Choroid plexus epithelial cell (primary cell): Measurements from ENCODE around the gene INHA.

ENCODE experiments used
- DNase-seq: peaks from one replicate; pipeline ENCODE4 v3.0.0-alpha.2; 2010; ENCODE audit warnings: low read depth
- H3K4me3 ChIP-seq: 2 replicates; pipeline ENCODE4 v1.5.1; 2011; ENCODE audit warnings: low read depth, mild to moderate bottlenecking, control low read depth, low read length, moderate library complexity
- TF ChIP-seq, protein P1 (sequence below): conservative IDR thresholded peaks from 2 replicates; pipeline ENCODE4 v1.5.1; 2011; ENCODE audit warnings: low read depth, mild to moderate bottlenecking, control low read depth, inconsistent platforms, low read length, moderate library complexity

Gene INHA

DNA sequence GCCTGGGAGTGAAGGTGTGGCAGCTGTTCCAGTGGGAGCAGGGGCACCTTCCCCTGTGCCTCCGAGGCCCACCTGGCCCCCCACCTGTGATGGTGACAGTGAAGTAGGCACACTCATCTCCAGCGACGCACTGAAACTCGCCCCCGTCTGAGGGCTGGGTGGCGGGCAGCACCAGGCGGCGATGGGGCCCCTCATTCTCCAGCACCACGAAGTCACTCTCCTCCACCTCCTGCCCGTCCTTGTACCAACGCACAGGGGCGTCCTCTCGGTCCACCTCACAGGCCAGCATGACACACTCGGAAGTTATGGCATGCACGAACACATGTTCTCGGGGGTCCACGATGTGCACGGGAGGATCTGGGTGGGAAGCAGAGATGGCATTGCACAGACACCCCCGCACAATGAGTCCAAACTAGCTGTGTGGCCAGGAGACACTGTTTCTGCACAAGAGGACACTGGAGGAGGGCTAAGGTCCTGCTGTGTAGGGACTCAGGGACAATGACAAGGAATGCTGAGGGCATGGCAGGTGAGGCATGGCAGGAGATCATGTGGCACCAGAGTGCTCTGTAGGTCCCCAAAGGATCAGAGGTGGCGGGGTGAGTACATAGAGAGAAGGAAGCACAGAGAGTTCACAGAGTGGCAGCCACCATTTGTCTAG lies 8.7 kb upstream of the INHA start:
- TF ChIP-seq, protein P1, sequence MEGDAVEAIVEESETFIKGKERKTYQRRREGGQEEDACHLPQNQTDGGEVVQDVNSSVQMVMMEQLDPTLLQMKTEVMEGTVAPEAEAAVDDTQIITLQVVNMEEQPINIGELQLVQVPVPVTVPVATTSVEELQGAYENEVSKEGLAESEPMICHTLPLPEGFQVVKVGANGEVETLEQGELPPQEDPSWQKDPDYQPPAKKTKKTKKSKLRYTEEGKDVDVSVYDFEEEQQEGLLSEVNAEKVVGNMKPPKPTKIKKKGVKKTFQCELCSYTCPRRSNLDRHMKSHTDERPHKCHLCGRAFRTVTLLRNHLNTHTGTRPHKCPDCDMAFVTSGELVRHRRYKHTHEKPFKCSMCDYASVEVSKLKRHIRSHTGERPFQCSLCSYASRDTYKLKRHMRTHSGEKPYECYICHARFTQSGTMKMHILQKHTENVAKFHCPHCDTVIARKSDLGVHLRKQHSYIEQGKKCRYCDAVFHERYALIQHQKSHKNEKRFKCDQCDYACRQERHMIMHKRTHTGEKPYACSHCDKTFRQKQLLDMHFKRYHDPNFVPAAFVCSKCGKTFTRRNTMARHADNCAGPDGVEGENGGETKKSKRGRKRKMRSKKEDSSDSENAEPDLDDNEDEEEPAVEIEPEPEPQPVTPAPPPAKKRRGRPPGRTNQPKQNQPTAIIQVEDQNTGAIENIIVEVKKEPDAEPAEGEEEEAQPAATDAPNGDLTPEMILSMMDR = no peak
- no peak for DNase-seq
- H3K4me3 ChIP-seq = no peak overlapping the region

DNA sequence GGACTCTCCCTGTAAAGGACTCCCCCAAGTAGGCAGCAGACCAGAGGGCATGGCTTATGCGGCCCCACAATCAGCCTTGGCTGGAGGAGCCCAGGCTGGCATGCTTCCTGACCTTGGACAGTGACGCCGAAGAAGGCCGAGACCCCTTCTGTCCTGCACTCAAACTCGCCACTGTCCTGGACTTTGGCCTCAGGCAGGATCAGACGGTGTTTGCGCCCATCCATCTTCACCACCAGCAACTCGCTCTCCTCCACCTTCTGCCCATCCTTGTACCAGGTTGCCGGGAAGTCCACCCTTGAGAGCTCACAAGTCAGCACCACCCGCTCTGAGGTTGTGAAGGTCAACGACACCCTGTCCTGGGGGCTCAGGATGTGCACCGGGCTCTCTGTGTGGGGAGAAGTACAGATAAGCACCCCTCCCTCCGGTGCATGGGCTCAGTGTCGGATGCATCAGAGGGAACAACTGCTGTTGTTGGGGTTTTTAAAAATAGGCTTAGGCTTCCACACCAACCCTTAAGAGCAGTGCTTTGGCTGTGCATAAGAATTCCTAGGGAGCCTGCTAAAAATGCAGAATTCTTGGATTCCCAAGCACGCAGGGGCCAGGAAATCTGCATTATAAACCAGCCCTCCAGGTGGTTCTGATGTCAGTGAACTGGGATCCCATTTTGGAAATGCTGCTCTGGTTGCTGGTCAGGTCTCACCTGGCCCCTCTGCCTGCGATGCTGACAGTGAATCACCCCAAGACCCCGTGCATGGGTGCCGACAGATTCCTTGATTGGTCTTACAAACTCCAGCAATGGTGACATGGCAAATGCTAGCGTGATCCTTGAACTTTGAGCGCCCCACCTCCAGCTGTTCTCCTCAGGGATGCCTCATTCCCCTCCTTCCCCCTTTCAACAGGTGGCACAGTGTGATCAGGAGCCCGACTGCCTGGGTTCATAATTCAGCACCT lies 6.7 kb upstream of the INHA start:
- TF ChIP-seq, protein P1 = no peak
- DNase-seq = no peak
- H3K4me3 ChIP-seq = no peak overlapping the region

DNA sequence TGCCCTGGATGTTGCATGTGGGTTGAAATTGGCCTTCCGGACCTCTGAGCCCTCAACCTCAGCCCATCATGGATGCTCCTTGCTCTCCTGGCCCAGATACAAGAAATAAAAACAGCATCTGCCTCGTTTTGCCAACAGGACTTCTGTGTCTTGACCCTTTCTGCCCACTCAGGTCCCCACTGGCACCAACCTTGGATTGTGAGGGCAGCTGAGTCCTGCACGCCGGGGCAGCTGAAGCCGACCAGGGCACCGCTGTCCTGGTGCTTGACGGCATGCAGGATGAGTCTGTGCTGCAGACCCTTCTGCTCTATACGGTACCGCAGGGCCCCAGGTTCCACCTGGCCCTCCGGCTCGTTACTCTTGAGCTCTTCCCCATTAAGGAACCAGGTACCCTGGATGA lies 5.5 kb upstream of the INHA start:
- DNase-seq = no peak
- TF ChIP-seq, protein P1 = no peak
- H3K4me3 ChIP-seq = no peak overlapping the region

DNA sequence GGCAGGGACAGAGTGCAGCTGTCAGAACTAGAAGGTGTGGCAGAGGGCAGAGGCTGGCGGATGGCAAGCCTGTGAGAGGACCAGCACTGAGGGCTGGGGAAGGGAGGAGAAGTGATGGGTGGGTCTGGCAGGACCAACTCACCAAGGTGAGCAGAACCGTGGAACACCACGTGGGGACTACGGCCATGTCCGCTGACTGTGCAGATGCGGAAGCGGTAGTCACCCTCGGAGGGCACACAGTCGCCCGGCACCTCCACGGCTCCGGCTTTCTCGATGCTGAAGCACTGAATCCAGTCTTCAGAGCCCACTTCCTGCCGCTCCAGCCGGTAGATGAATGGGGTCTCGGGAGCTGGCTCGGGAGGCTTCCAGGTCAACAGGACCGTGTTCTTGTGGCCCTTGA lies 5.0 kb upstream of the INHA start:
- no peak for DNase-seq
- H3K4me3 ChIP-seq = no peak overlapping the region
- TF ChIP-seq, protein P1 = no peak

DNA sequence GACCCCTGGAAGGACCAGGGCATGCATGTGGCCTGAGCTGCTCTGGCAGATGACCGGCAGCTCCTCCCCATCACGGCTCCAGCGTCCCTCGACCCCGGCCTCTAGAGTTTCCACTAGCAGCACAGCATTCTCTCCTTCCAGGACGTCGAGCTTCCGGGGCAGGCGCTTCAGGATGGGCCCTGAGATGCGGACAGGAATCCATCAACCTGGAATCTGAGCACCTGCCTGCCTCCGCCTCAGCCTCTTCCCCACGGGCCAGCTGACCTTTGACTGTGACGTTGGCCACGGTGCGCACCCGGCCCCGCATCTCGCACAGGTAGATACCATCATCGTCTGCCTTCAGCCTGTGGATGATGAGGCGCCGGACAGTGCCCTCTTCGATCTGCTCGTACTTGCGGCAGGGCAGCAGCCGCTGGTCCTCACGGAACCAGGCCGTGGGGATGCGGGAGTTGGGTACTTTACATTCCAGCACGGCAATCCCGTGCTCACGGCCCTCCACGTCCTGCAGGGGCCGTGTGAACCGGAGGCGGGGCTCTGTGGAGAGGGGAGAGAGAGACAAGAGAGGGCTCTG lies 4.2 kb upstream of the INHA start:
- no peak for DNase-seq
- H3K4me3 ChIP-seq = no peak overlapping the region
- TF ChIP-seq, protein P1 = no peak

DNA sequence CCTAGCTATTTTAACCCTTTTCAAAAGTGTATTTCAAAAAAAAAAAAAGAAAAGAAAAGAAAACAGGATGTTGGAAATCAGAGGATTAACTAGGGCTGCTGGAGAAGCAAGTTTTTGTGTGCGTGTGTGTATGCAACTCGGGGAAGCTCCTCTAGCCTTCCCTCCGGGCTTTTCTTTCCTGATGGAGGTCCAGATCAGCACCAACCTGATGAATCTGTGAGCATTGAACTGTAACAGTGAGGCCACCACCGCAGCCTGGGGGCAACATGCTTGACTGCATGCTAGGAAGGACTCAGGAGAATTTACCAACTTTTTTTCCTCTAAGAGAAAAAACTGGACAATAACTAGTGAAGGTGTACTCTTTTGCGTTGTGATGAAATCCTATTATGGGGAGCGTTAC lies 3.1 kb upstream of the INHA start:
- H3K4me3 ChIP-seq = no peak overlapping the region
- DNase-seq = no peak
- TF ChIP-seq, protein P1 = no peak
